Measurements from ENCODE around the gene FMNL2.

DNA sequence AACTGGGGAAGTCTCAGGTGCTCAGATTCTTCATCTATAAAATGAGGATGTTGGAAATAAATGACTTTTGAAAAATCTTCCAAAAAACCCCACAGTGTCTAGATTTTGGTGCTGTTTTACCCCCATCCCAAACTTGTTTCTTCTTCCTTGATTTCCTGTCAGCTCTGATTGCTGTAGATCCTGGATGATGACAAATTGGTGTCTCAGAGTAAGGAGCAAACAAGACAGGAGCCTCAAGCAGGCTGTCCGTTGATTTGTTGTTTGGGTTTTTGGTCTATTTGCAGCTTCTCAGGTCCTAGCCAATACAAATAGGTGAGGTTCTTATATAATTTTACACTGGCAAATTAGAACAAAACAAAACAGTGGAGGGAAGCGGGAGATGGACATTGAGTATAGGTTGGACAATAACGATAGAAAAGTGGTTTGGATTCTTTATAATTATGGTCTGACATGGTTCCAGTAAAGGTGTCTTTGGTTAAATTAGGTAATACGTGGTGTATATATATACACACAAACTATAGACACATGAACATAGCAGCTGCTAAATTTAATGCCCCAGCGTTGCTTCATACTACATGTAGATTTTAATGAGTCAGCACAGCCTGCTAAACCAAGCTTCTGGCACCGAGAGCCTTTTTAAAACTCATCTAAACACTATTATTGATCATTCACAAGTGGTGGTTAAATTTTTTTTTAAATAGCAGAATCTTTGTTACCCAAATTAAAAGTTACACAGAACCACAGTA is 142.5 kb downstream of the FMNL2 start:
- no peak for TF ChIP-seq POLR2A (IDR thresholded peaks at IDR 0.05)
- TF ChIP-seq, protein P1, sequence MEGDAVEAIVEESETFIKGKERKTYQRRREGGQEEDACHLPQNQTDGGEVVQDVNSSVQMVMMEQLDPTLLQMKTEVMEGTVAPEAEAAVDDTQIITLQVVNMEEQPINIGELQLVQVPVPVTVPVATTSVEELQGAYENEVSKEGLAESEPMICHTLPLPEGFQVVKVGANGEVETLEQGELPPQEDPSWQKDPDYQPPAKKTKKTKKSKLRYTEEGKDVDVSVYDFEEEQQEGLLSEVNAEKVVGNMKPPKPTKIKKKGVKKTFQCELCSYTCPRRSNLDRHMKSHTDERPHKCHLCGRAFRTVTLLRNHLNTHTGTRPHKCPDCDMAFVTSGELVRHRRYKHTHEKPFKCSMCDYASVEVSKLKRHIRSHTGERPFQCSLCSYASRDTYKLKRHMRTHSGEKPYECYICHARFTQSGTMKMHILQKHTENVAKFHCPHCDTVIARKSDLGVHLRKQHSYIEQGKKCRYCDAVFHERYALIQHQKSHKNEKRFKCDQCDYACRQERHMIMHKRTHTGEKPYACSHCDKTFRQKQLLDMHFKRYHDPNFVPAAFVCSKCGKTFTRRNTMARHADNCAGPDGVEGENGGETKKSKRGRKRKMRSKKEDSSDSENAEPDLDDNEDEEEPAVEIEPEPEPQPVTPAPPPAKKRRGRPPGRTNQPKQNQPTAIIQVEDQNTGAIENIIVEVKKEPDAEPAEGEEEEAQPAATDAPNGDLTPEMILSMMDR (IDR thresholded peaks at IDR 0.05): no peak

Measured in stomach (tissue), 4 donors.